GM12878 (cell line): ENCODE data around the gene DGKI. TPM values are rescaled to one million over a fixed set of nuclear protein-coding genes. Genes with fewer than 3 reads are reported as not detected.

Experiments used
- ATAC-seq: fragments of 200-7000 bp; cut with Tn5 transposase; 3 replicates; pipeline ENCODE4 v1.9.1; 2020; ENCODE audit warnings: mild to moderate bottlenecking, moderate library complexity
- BruUV-seq: library from RNA; stranded (reverse); fragments of 400-500 nt; replicated peaks from 2 replicates; lab custom pipeline; 2021; lab: Mats Ljungman, UMichigan
- CTCF ChIA-PET: fragments of 300-600 bp; sonication (Branson Sonifier 250); formaldehyde crosslinking; extraction: SDS; loops from one replicate; lab custom pipeline; 2021; ENCODE audit warnings: inconsistent platforms; lab: Yijun Ruan, JAX
- POLR2A ChIA-PET: fragments of 350-600 bp; formaldehyde crosslinking; extraction: SDS; loops from one replicate; lab custom pipeline; 2021; ENCODE audit warnings: inconsistent platforms; lab: Charles Lee
- RAD21 ChIA-PET: fragments of 300-600 bp; sonication (Branson Sonifier 250); formaldehyde crosslinking; loops from one replicate; lab custom pipeline; 2023; ENCODE audit warnings: antibody characterized with exemption; ENCODE audit not compliant: unreplicated experiment; lab: Charles Lee
- SMC1A ChIA-PET: fragments of 300-600 bp; sonication (Branson Sonifier 250); formaldehyde crosslinking; loops from one replicate; lab custom pipeline; 2023; ENCODE audit not compliant: unreplicated experiment, uncharacterized antibody; lab: Charles Lee
- DNase-seq: peaks from one replicate; pipeline ENCODE4 v3.0.0-alpha.2; 2011; ENCODE audit warnings: low read depth, low spot score
- FAIRE-seq: peaks from 3 replicates; lab custom pipeline; 2011; peaks lifted over from hg19 to GRCh38; lab: Jason Lieb, UNC
- H2AFZ ChIP-seq: 2 replicates; pipeline ENCODE4 v1.6.0; 2011; ENCODE audit warnings: low read depth, low read length, control low read depth; ENCODE audit not compliant: control insufficient read depth
- H3K27ac ChIP-seq: 2 replicates; pipeline ENCODE4 v1.5.1; 2011; ENCODE audit warnings: control low read depth; ENCODE audit not compliant: control insufficient read depth, insufficient read depth
- H3K27me3 ChIP-seq, 2 experiments: replicated peaks in 1 of 2; 2 replicates each; pipeline versions ENCODE4 v1.6.0 to v1.6.1; 2011; ENCODE audit warnings: low read length in 1 of 2; ENCODE audit not compliant: control insufficient read depth in 2 of 2, insufficient read depth in 2 of 2
- H3K36me3 ChIP-seq, 2 experiments: 2 replicates each; pipeline ENCODE4 v1.5.1; 2011; ENCODE audit warnings: low read length in 1 of 2; ENCODE audit not compliant: control insufficient read depth in 2 of 2, insufficient read depth in 2 of 2
- H3K4me1 ChIP-seq: 2 replicates; pipeline ENCODE4 v1.6.1; 2011; ENCODE audit warnings: mild to moderate bottlenecking, low read length, moderate library complexity, mixed read lengths; ENCODE audit not compliant: control insufficient read depth, insufficient read depth
- H3K4me2 ChIP-seq: 2 replicates; pipeline ENCODE4 v1.6.0; 2011; ENCODE audit warnings: control low read depth; ENCODE audit not compliant: control insufficient read depth, insufficient read depth
- H3K4me3 ChIP-seq: fragments of 200-600 bp; sonication (generic); 2 replicates; pipeline ENCODE4 v1.5.1; 2016
- H3K79me2 ChIP-seq: 2 replicates; pipeline ENCODE4 v1.6.0; 2011; ENCODE audit warnings: low read length; ENCODE audit not compliant: control insufficient read depth, insufficient read depth
- H3K9ac ChIP-seq: 2 replicates; pipeline ENCODE4 v1.8.0; 2011; ENCODE audit warnings: low read length, control low read depth, mixed read lengths; ENCODE audit not compliant: control insufficient read depth, insufficient read depth
- H3K9me3 ChIP-seq: replicated peaks from 3 replicates; pipeline ENCODE4 v1.5.1; 2011; ENCODE audit warnings: mild to moderate bottlenecking, low read length; ENCODE audit not compliant: control insufficient read depth, insufficient read depth
- H4K20me1 ChIP-seq: 2 replicates; pipeline ENCODE4 v1.6.0; 2011; ENCODE audit not compliant: control insufficient read depth, insufficient read depth
- ASH2L ChIP-seq: fragments of 300-600, 200-600 bp; sonication (generic); IDR thresholded peaks from 2 replicates; pipeline ENCODE4 v1.6.1; 2017; ENCODE audit warnings: low read depth, mild to moderate bottlenecking, borderline replicate concordance
- BMI1 ChIP-seq: fragments of 450-650 bp; IDR thresholded peaks from 2 replicates; pipeline ENCODE4 v1.6.1; 2016; ENCODE audit warnings: mild to moderate bottlenecking, moderate library complexity, borderline replicate concordance
- CBX5 ChIP-seq: sonication (generic); IDR thresholded peaks from 2 replicates; pipeline ENCODE4 v1.6.1; 2016; ENCODE audit warnings: low read depth, moderate library complexity, mild to moderate bottlenecking, inconsistent platforms
- CHD4 ChIP-seq: fragments of 200-600 bp; sonication (generic); IDR thresholded peaks from 2 replicates; pipeline ENCODE4 v1.6.1; 2016; ENCODE audit warnings: mild to moderate bottlenecking
- EGR1 ChIP-seq, 2 experiments: IDR thresholded peaks; 1 replicate in 1 of 2; 2 replicates in 1 of 2; pipeline ENCODE4 v1.6.1; 2011 to 2012; ENCODE audit warnings: low read depth in 2 of 2, low read length in 2 of 2, borderline replicate concordance in 1 of 2, mild to moderate bottlenecking in 1 of 2, moderate library complexity in 1 of 2
- FOXK2 ChIP-seq: fragments of 450-650 bp; IDR thresholded peaks from 2 replicates; pipeline ENCODE4 v1.6.1; 2017; ENCODE audit warnings: mild to moderate bottlenecking, moderate library complexity
- HDAC6 ChIP-seq: fragments of 200-600 bp; sonication (generic); IDR thresholded peaks from one replicate; pipeline ENCODE4 v1.8.0; 2017; ENCODE audit warnings: antibody characterized with exemption; ENCODE audit not compliant: unreplicated experiment
- HDGF ChIP-seq: fragments of 450-650 bp; IDR thresholded peaks from 2 replicates; pipeline ENCODE4 v1.6.1; 2016; ENCODE audit warnings: antibody characterized with exemption
- NFYA ChIP-seq: IDR thresholded peaks from 2 replicates; pipeline ENCODE4 v1.6.1; 2011; ENCODE audit warnings: low read depth, mild to moderate bottlenecking, low read length, improper control_type of control experiment, borderline replicate concordance
- RAD21 ChIP-seq: IDR thresholded peaks from 2 replicates; pipeline ENCODE4 v1.6.1; 2011; ENCODE audit warnings: mild to moderate bottlenecking, low read depth, low read length, moderate library complexity; ENCODE audit not compliant: insufficient read depth
- STAT1 ChIP-seq: fragments of 450-650 bp; conservative IDR thresholded peaks from 2 replicates; pipeline ENCODE4 v1.6.1; 2014; ENCODE audit warnings: antibody characterized with exemption, mild to moderate bottlenecking
- TAF1 ChIP-seq: IDR thresholded peaks from 2 replicates; pipeline ENCODE4 v1.6.1; 2011; ENCODE audit warnings: mild to moderate bottlenecking, low read depth, low read length, borderline replicate concordance
- TCF7 ChIP-seq: IDR thresholded peaks from 2 replicates; pipeline ENCODE4 v1.6.1; 2014; ENCODE audit warnings: antibody characterized with exemption, borderline replicate concordance
- in situ Hi-C: fragments of 300-500 bp; cut with MboI; formaldehyde crosslinking; loops from 9 replicates; pipeline ENCODE4 v1.14.3; 2018; ENCODE audit warnings: mixed read lengths
- intact Hi-C: fragments of 100-400 bp; cut with micrococcal nuclease; formaldehyde crosslinking; loops from one replicate; pipeline ENCODE4 v1.14.2; 2022; ENCODE audit not compliant: unreplicated experiment
- polyA plus RNA-seq, 11 experiments: library from polyadenylated mRNA; depleted of rRNA in 4 of 11; unstranded in 6 of 11; stranded (reverse) in 5 of 11; fragments of >200 nt; fragmentation: Nextera tagmentation in 4 of 11; fragmentation: Illumina TruSeq in 1 of 11; extraction: Ambion mirVana in 4 of 11; extraction: Trizol in 1 of 11; gene quantifications; 1 replicate in 1 of 11; 2 replicates in 10 of 11; pipeline versions ENCODE4 v1.2.1 to v1.2.3, GENCODE V29; 2011 to 2016; ENCODE audit warnings: inconsistent platforms in 2 of 11, missing spikeins in 2 of 11, low read depth in 1 of 11
- total RNA-seq, 4 experiments: library from RNA; depleted of rRNA in 3 of 4; stranded (reverse); fragments of >200 nt in 3 of 4; fragmentation: Illumina TruSeq in 1 of 4; extraction: Trizol in 1 of 4; gene quantifications; 2 replicates each; pipeline versions ENCODE4 v1.2.1 to v1.2.3, GENCODE V29; 2013 to 2021
- TF ChIP-seq, protein P1 (sequence below): fragments of 450-650 bp; IDR thresholded peaks from 2 replicates; pipeline ENCODE4 v1.6.1; 2017; ENCODE audit warnings: mild to moderate bottlenecking, low read depth, inconsistent platforms; ENCODE audit not compliant: poor library complexity, severe bottlenecking
- TF ChIP-seq, protein P2 (sequence below): fragments of 450-650 bp; IDR thresholded peaks from 2 replicates; pipeline ENCODE4 v1.6.1; 2017; ENCODE audit warnings: antibody characterized with exemption, mild to moderate bottlenecking, moderate library complexity
- TF ChIP-seq, protein P3 (sequence below): fragments of 450-650 bp; IDR thresholded peaks from 2 replicates; pipeline ENCODE4 v1.6.1; 2016; ENCODE audit warnings: mild to moderate bottlenecking

Gene DGKI
- total and polyA plus RNA-seq, 10 of the 15 experiments (the other 5 are each of a cell fraction or from before 2014, with no cell fraction given): 10.4 to 37.1 (median 22.1) TPM

DNA sequence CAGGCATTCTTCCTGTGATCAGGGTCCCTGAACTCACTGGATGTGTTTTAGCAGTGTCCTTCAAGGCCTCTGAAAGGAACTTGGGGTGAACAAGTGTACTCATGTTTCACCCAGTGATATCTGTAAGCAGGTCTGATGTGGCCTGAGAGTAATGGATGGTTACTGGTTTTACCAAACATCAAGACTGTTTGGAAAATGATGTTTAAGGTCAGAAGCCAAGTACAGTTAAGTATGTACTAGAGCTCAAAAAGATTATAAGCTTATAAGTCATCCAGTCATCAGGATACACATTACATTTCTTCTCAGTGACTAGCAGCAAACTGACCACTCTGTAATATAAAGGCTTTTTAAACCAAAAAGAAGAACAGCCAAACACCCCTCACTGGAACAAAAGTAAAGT, 423.5 kb downstream of the DGKI start:
- CTCF ChIA-PET: interaction anchor here (1.0 kb wide), 1 partner anchor 32 kb away, joined by 4 read pairs; no protein-coding TSS in a partner anchor
- SMC1A ChIA-PET: no interaction called here

More for the DNA sequence above, 423.5 kb downstream of the DGKI start:
- Histone ChIP-seq H3K79me2 (no peaks in the 10 kb centered on the region), H3K4me2 (no peak overlapping the region), H3K4me1 (no peaks in the 10 kb centered on the region), H4K20me1 (no peaks in the 10 kb centered on the region), H3K27me3 (no peaks in the 10 kb centered on the region), H3K36me3 (no peaks in the 10 kb centered on the region), H3K27ac (no peak overlapping the region), H3K9ac (no peak overlapping the region), H3K4me3 (no peak overlapping the region), H2AFZ (no peak overlapping the region), H3K9me3 (no peaks in the 10 kb centered on the region)
- ATAC-seq (no peak), DNase-seq (no peak), FAIRE-seq (no peak)
- no peak for TF ChIP-seq CHD4
- no peak for TF ChIP-seq TCF7
- TF ChIP-seq NFYA: no peak
- TF ChIP-seq BMI1: no peak
- no peak for TF ChIP-seq HDGF
- TF ChIP-seq RAD21: no peak
- TF ChIP-seq HDAC6: no peak
- no peak for TF ChIP-seq CBX5
- no peak for TF ChIP-seq FOXK2
- TF ChIP-seq, protein P1, sequence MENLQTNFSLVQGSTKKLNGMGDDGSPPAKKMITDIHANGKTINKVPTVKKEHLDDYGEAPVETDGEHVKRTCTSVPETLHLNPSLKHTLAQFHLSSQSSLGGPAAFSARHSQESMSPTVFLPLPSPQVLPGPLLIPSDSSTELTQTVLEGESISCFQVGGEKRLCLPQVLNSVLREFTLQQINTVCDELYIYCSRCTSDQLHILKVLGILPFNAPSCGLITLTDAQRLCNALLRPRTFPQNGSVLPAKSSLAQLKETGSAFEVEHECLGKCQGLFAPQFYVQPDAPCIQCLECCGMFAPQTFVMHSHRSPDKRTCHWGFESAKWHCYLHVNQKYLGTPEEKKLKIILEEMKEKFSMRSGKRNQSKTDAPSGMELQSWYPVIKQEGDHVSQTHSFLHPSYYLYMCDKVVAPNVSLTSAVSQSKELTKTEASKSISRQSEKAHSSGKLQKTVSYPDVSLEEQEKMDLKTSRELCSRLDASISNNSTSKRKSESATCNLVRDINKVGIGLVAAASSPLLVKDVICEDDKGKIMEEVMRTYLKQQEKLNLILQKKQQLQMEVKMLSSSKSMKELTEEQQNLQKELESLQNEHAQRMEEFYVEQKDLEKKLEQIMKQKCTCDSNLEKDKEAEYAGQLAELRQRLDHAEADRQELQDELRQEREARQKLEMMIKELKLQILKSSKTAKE: no peak
- TF ChIP-seq, protein P2, sequence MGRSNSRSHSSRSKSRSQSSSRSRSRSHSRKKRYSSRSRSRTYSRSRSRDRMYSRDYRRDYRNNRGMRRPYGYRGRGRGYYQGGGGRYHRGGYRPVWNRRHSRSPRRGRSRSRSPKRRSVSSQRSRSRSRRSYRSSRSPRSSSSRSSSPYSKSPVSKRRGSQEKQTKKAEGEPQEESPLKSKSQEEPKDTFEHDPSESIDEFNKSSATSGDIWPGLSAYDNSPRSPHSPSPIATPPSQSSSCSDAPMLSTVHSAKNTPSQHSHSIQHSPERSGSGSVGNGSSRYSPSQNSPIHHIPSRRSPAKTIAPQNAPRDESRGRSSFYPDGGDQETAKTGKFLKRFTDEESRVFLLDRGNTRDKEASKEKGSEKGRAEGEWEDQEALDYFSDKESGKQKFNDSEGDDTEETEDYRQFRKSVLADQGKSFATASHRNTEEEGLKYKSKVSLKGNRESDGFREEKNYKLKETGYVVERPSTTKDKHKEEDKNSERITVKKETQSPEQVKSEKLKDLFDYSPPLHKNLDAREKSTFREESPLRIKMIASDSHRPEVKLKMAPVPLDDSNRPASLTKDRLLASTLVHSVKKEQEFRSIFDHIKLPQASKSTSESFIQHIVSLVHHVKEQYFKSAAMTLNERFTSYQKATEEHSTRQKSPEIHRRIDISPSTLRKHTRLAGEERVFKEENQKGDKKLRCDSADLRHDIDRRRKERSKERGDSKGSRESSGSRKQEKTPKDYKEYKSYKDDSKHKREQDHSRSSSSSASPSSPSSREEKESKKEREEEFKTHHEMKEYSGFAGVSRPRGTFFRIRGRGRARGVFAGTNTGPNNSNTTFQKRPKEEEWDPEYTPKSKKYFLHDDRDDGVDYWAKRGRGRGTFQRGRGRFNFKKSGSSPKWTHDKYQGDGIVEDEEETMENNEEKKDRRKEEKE: no peak
- TF ChIP-seq, protein P3, sequence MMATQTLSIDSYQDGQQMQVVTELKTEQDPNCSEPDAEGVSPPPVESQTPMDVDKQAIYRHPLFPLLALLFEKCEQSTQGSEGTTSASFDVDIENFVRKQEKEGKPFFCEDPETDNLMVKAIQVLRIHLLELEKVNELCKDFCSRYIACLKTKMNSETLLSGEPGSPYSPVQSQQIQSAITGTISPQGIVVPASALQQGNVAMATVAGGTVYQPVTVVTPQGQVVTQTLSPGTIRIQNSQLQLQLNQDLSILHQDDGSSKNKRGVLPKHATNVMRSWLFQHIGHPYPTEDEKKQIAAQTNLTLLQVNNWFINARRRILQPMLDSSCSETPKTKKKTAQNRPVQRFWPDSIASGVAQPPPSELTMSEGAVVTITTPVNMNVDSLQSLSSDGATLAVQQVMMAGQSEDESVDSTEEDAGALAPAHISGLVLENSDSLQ: no peak
- TF ChIP-seq EGR1 (IDR thresholded peaks at IDR 0.05; ENCODE audit: borderline replicate concordance in 1 of 2, low read depth in 2 of 2, low read length in 2 of 2): no peak
- TF ChIP-seq ASH2L: no peak
- no peak for TF ChIP-seq STAT1
- TF ChIP-seq TAF1: no peak
- ChIA-PET POLR2A (no interaction called here), RAD21 (no interaction called here)
- intact Hi-C loops: no loop called here
- no TSS peak for BruUV-seq
- in situ Hi-C loops: no loop called here
